Body of pancreas (tissue), 4 donors: ENCODE results near the gene PPP1R1A.

Source experiments
- CTCF ChIP-seq, 7 experiments: fragments of 450-650 bp in 4 of 7; fragments of 200-600 bp in 3 of 7; sonication (generic) in 3 of 7; IDR thresholded peaks; one replicate each; pipeline ENCODE4 v1.5.1; 2016 to 2019; ENCODE audit warnings: antibody characterized with exemption in 7 of 7
- POLR2A ChIP-seq, 3 donors: fragments of 450-650 bp; IDR thresholded peaks; one replicate each; pipeline ENCODE4 v1.6.1; 2016; ENCODE audit warnings: antibody characterized with exemption in 3 of 3, mild to moderate bottlenecking in 2 of 3

GRCh38 chr12:54589964-54590363, 1.5 kb upstream of the PPP1R1A start:
- TF ChIP-seq CTCF (IDR thresholded peaks at IDR 0.05) (no peak), POLR2A (IDR thresholded peaks at IDR 0.05) (no peak)
